ENCODE results near the gene SP2.

Gene SP2

DNA sequence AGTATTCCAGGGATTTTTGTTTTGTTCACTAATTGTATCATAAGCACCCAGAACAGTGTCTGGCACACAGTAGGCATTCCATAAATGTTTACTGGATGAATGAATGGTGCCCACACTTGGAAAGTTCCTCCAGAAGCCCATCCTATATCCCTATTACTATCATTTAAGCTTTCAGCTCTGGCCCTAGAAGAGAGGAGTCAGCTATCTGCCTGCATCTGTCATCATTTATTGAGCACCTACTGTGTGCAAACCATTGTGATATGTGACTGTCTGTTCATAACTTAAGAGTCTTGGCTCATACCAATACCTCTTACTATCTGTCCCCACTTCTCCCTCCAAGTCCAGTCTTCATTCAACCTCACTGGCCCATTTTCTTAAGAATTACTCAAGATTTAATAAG lies 25.0 kb upstream of the SP2 start:
- DNase-seq (ENCODE audit: low read depth) = no peak

- no peak for DNase-seq (ENCODE audit: low read depth)
These were observed 23.9 kb upstream of the SP2 start for GRCh38 chr17:47872019-47872650.

GRCh38 chr17:47872651-47873161 lies 23.3 kb upstream of the SP2 start:
- DNase-seq (ENCODE audit: low read depth) = no peak

GRCh38 chr17:47873200-47874090 lies 22.6 kb upstream of the SP2 start:
- DNase-seq (ENCODE audit: low read depth) = no peak

- no peak for DNase-seq (ENCODE audit: low read depth)
These were observed 20.7 kb upstream of the SP2 start for GRCh38 chr17:47875011-47875985.

DNA sequence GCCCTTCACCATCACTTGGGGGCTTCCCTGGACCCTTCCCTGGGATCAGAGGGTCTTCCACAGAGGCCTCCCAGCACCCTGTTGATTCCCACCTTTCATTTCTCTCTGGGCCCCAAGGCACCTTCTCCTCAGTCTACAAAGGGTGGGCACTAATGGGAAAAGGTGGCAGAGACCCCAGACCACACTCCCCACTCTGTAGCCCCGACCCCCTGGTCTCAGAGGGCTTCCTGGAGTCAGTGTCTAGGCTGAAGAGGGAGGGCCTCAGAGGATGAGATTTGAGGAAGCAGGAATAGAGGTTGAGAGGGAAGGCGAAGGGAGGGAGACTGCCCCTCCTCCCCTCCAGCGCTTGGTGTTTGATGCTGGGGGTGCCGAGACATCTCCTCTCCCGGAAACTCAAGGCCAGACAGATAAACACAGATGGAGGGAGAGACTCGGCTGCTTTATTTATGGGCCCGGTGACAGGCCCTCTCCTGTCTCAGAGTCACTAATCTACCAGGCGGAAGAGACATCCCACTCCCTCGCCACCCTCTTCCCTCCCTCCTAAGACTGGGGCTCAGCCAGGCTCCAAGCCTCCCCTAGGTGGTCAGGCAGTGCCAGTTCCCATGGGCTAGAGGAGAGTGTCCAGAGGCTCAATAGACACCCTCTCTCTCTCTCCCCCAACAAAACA lies 18.5 kb upstream of the SP2 start:
- DNase-seq (ENCODE audit: low read depth) = no peak

- DNase-seq (ENCODE audit: low read depth) = no peak
These were observed 17.6 kb upstream of the SP2 start for GRCh38 chr17:47878203-47879027.

DNA sequence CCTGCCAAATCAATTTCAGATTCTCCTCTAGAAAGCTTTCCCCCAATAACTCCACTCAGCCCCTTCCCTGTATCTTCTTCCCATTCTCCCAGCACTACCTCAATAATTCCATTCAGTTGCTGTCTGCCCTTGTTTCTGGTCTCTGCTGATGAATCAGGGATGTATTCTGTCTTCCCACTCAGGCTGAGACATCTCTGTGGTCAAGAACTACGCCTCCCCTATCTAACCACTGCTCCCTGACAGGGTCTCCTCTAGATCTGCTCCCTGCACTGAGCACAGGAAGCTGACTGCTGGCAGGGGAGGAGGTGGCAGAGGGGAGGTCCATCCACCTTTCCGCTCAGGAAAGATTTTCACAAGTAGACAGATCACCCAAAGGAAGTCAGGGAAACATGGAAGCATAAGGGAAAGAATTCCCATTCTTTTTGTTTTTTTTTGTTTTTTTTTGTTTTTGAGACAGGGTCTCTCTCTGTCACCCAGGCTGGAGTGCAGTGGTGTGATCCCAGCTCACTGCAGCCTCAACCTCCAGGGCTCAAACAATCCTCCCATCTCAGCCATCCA lies 16.9 kb upstream of the SP2 start:
- DNase-seq (ENCODE audit: low read depth) = no peak

DNA sequence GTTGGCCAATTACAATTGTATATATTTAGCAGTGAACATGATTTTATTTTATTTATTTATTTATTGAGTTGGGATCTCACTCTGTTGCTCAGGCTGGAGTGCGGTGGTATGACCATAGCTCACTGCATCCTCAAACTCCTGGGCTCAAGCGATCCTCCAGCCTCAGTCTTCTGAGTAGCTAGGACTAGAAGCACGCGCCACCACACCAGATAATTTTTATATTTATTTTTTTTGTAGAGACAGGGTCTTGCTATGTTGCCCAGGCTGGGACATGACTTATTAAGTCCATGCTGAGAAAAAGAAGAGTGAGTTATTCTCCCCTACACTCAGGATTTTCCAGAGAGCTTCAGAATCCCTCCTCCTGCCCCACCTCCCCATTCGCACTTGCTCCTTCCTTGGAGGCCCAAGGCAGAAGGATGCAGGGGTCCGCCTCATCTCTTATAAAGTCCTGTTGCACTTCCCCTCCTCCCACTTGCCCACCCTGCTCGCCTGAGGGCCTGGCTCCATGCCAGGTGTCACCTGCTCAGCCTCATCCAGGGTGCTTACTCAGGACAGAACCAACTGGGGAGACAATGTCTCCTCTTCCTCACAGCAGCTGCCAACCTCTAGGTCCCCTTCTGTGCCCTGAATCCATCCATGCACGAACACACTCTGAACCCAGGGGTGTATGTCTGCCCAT lies 16.1 kb upstream of the SP2 start:
- DNase-seq (ENCODE audit: low read depth) = no peak

GRCh38 chr17:47882247-47882646 lies 13.8 kb upstream of the SP2 start:
- DNase-seq (ENCODE audit: low read depth) = no peak

DNA sequence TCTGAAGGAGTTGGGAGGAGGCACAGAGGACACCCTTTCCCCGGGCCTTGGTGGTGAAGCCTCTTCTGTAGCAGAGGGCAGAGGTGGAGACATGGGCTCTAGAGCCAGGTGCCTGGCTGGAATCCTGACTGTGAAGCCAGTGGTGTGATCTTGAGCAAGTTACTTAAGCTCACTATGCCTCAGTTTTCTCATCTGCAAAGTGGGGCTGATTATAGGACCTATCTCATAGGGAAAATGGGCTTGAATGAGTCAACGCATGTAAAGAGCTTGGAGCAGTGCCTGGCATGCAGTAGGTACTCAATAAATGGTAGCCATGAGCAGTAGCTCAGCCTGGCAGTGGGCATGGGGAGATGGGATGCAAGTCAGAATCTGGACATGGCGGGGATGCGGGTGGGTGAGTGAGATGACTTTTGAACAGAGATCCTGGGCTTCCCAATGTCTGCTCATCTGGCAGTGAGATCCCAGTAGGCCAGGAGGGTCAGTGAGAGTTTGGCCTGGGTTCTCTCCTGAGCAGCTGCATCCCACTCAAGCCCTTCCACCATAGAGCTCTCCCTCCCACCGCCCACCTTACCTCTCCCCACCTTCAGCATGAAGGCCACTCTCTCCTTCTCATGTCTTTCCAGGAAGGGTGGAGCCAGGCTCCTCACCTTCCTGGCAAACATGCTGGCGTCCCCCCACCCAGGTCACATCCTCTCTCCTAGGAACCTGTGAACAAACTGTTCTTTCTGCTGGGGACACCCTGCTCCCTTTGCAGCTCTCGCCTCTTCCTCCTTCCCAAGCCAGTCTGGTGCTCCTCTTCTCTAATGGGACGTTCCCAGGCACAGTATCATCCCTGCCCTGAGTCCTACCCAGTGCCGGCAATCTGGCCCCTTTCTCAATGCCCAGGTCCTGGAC lies 13.1 kb upstream of the SP2 start:
- no peak for DNase-seq (ENCODE audit: low read depth)

DNA sequence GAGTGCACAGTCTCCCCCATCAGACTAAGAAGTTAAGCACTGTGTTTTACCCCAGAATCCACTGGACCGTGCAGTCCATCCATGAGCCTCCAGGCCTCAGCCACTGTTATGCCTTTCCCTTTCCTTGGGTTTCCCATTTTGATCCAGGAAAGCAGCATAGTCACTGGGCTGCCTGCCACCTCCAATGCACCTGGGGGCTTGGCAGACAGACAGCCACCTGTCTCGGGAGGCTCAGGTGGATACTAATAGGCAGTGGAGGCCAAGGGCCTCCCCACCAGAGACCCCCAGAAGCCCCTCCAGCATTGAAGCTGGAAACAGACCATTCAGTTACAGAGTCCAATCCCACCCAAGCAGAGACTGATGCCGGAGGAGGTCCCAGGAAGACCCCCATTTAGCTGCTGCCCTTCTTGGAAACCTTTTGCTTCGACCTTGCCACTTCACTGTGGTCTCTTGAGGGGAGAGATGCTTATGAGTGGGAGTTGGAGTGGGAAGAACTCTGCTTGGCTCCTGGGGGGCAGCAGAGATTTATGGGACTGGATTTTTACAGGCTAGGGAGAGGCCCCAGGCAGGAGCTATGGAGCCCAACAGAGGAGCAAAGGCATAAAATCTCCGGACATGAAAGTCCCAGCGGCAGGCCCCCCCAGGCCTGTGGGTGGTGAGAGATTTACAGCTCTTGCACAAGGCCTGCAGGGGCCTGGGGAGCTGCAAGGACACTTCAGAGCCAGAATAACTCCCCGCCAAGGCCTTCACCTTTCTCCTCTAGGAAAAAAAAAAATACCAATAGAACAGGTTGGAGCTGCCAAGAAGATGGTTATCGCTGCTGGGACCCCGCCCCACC lies 12.2 kb upstream of the SP2 start:
- no peak for DNase-seq (ENCODE audit: low read depth)

GRCh38 chr17:47884427-47884740 lies 11.7 kb upstream of the SP2 start:
- DNase-seq (ENCODE audit: low read depth) = no peak

GRCh38 chr17:47884905-47885730 lies 10.9 kb upstream of the SP2 start:
- DNase-seq (ENCODE audit: low read depth) = no peak

DNA sequence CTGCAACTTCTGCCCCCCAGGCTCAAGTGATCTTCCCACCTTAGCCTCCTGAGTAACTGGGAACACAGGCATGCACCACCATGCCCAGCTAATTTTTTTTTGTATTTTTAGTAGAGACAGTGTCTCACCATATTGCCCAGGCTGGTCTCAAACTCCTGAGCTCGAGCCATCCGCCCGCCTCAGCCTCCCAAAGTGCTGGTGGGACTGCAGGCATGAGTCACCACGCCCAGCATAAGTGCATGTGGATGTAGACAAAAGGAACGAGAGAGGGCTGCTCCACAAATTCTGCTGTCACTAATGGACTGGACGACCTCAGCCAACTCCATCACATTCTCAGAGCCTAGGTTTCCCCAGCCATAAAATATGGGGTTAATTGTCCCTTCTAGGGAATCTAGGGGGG lies 7.7 kb upstream of the SP2 start:
- no peak for DNase-seq (ENCODE audit: low read depth)

- peak; percentile 86 for DNase-seq (ENCODE audit: low read depth)
These were observed 6.1 kb upstream of the SP2 start for GRCh38 chr17:47889734-47890529.

Measured in activated T-cell treated with anti-CD3 and anti-CD28 coated beads for 24 hours (primary cell).